Astrocyte (in vitro differentiated cells and primary cell): ENCODE results near the gene MALT1. TPM values are rescaled to one million over a fixed set of nuclear protein-coding genes. Genes with fewer than 3 reads are reported as not detected.

Source experiments
- DNase-seq: peaks from one replicate; pipeline ENCODE4 v3.0.0-alpha.2; 2010; ENCODE audit warnings: low read depth
- FAIRE-seq: peaks from 2 replicates; lab custom pipeline; 2011; peaks lifted over from hg19 to GRCh38; lab: Jason Lieb, UNC
- H2AFZ ChIP-seq: 2 replicates; pipeline ENCODE4 v1.6.0; 2012; ENCODE audit warnings: low read depth, low read length, inconsistent platforms
- H3K27ac ChIP-seq: 2 replicates; pipeline ENCODE4 v1.5.1; 2011; ENCODE audit warnings: low read depth, low read length, inconsistent platforms
- H3K27me3 ChIP-seq: 2 replicates; pipeline ENCODE4 v1.6.0; 2011; ENCODE audit warnings: low read length, inconsistent platforms; ENCODE audit not compliant: insufficient read depth
- H3K36me3 ChIP-seq: 2 replicates; pipeline ENCODE4 v1.5.1; 2011; ENCODE audit warnings: low read length, inconsistent platforms; ENCODE audit not compliant: insufficient read depth
- H3K4me1 ChIP-seq: 2 replicates; pipeline ENCODE4 v1.5.1; 2011; ENCODE audit warnings: low read length, inconsistent platforms; ENCODE audit not compliant: insufficient read depth
- H3K4me2 ChIP-seq: 2 replicates; pipeline ENCODE4 v1.6.0; 2012; ENCODE audit warnings: low read length, inconsistent platforms
- H3K4me3 ChIP-seq: 2 replicates; pipeline ENCODE4 v1.5.1; 2011; ENCODE audit warnings: low read depth, mild to moderate bottlenecking, low read length, inconsistent platforms; ENCODE audit not compliant: insufficient read depth
- H3K79me2 ChIP-seq: 2 replicates; pipeline ENCODE4 v1.6.0; 2012; ENCODE audit warnings: mild to moderate bottlenecking, low read length, inconsistent platforms; ENCODE audit not compliant: insufficient read depth
- H3K9ac ChIP-seq: 2 replicates; pipeline ENCODE4 v1.6.0; 2012; ENCODE audit warnings: mild to moderate bottlenecking, low read length, inconsistent platforms
- H3K9me3 ChIP-seq: 2 replicates; pipeline ENCODE4 v1.5.1; 2012; ENCODE audit warnings: low read depth, mild to moderate bottlenecking, low read length, inconsistent platforms; ENCODE audit not compliant: insufficient read depth
- H4K20me1 ChIP-seq: 2 replicates; pipeline ENCODE4 v1.6.0; 2012; ENCODE audit warnings: low read length, inconsistent platforms; ENCODE audit not compliant: insufficient read depth
- H3K27ac Mint-ChIP-seq: one replicate; pipeline ENCODE4 v1.8.0; 2021; ENCODE audit warnings: mild to moderate bottlenecking, mixed read lengths; ENCODE audit not compliant: unreplicated experiment
- H3K27me3 Mint-ChIP-seq: one replicate; pipeline ENCODE4 v1.8.0; 2021; ENCODE audit warnings: low read depth, mixed read lengths; ENCODE audit not compliant: unreplicated experiment
- H3K36me3 Mint-ChIP-seq: one replicate; pipeline ENCODE4 v1.8.0; 2021; ENCODE audit warnings: low read depth, mixed read lengths; ENCODE audit not compliant: unreplicated experiment
- H3K4me1 Mint-ChIP-seq: one replicate; pipeline ENCODE4 v1.8.0; 2021; ENCODE audit warnings: low read depth, mixed read lengths; ENCODE audit not compliant: unreplicated experiment
- H3K4me3 Mint-ChIP-seq: one replicate; pipeline ENCODE4 v1.8.0; 2021; ENCODE audit warnings: mild to moderate bottlenecking, moderate library complexity, mixed read lengths; ENCODE audit not compliant: unreplicated experiment
- H3K9me3 Mint-ChIP-seq: one replicate; pipeline ENCODE4 v1.8.0; 2021; ENCODE audit warnings: mild to moderate bottlenecking, mixed read lengths; ENCODE audit not compliant: unreplicated experiment
- CTCF ChIP-seq: IDR thresholded peaks from 2 replicates; pipeline ENCODE4 v1.5.1; 2011; ENCODE audit warnings: low read depth, mild to moderate bottlenecking, inconsistent platforms, low read length, moderate library complexity; ENCODE audit not compliant: insufficient read depth
- EZH2 ChIP-seq: IDR thresholded peaks from 2 replicates; pipeline ENCODE4 v1.6.1; 2012; ENCODE audit warnings: mild to moderate bottlenecking, low read length, inconsistent platforms; ENCODE audit not compliant: insufficient read depth
- total RNA-seq: library from RNA; stranded (reverse); gene quantifications from 2 replicates; pipeline ENCODE4 v1.2.1, GENCODE V29; 2021

Gene MALT1
- total RNA-seq, 1 donor from 2014 or later, result 40.3 TPM

GRCh38 chr18:58691256-58691655 is 20.0 kb downstream of the MALT1 start:
- no peak for TF ChIP-seq EZH2
- no peak for TF ChIP-seq CTCF
- Histone ChIP-seq H3K27ac (no peak overlapping the region), H3K4me1 (no peaks in the 10 kb centered on the region), H3K79me2 (peaks cover 80% of the 10 kb centered on the region), H3K4me3 (no peak overlapping the region), H4K20me1 (peaks cover 42% of the 10 kb centered on the region), H3K9ac (no peak overlapping the region), H3K27me3 (no peaks in the 10 kb centered on the region), H3K9me3 (no peaks in the 10 kb centered on the region), H3K36me3 (peaks cover 2% of the 10 kb centered on the region), H3K4me2 (no peak overlapping the region), H2AFZ (no peak overlapping the region)
- Mint-ChIP-seq H3K9me3 (no peaks in the 10 kb centered on the region), H3K4me1 (peaks cover 13% of the 10 kb centered on the region), H3K4me3 (no peak overlapping the region), H3K27ac (no peak overlapping the region), H3K27me3 (no peaks in the 10 kb centered on the region), H3K36me3 (peaks cover 21% of the 10 kb centered on the region)
- FAIRE-seq (no peak), DNase-seq (no peak)

GRCh38 chr18:58692422-58693185 is 21.3 kb downstream of the MALT1 start:
- Histone ChIP-seq H3K4me1 (no peaks in the 10 kb centered on the region), H3K79me2 (peaks cover 72% of the 10 kb centered on the region), H3K4me2 (no peak overlapping the region), H3K4me3 (no peak overlapping the region), H4K20me1 (peaks cover 41% of the 10 kb centered on the region), H2AFZ (no peak overlapping the region), H3K36me3 (peaks cover 5% of the 10 kb centered on the region), H3K9ac (no peak overlapping the region), H3K9me3 (no peaks in the 10 kb centered on the region), H3K27me3 (no peaks in the 10 kb centered on the region), H3K27ac (no peak overlapping the region)
- FAIRE-seq, result no peak
- Mint-ChIP-seq H3K36me3 (peaks cover 21% of the 10 kb centered on the region), H3K27ac (no peak overlapping the region), H3K4me3 (no peak overlapping the region), H3K4me1 (peaks cover 8% of the 10 kb centered on the region), H3K27me3 (no peaks in the 10 kb centered on the region), H3K9me3 (no peaks in the 10 kb centered on the region)
- no peak for TF ChIP-seq CTCF
- no peak for TF ChIP-seq EZH2
- DNase-seq, result no peak

DNA sequence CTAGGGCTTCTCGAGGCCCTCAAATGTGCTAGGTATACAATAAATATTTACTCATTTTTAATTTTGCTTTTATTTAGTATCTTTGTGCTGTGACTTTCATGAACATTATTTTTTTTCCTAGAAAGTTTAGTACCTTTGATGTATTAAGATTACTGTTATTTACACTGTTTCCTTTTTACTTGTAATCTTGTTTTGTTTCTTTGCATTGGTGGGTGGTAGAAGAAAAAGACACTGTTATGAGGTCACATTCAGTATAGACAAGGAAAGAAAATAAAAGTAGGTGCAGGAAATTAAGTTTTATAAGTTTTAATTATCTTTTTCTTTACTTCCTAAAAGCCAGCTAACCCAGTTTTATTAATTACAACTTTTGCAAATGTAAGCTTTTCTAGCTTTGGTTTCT is 23.0 kb downstream of the MALT1 start:
- no peaks in the 10 kb centered on the region for H3K9me3 ChIP-seq
- no peak for TF ChIP-seq EZH2
- Mint-ChIP-seq H3K9me3 (no peaks in the 10 kb centered on the region), H3K27ac (no peak overlapping the region), H3K4me3 (no peak overlapping the region), H3K36me3 (peaks cover 23% of the 10 kb centered on the region), H3K4me1 (peaks cover 2% of the 10 kb centered on the region), H3K27me3 (no peaks in the 10 kb centered on the region)
- peaks cover 38% of the 10 kb centered on the region for H4K20me1 ChIP-seq
- H3K4me1 ChIP-seq, result no peaks in the 10 kb centered on the region
- no peak overlapping the region for H3K27ac ChIP-seq
- H3K4me2 ChIP-seq, result no peak overlapping the region
- FAIRE-seq (no peak), DNase-seq (no peak)
- peaks cover 71% of the 10 kb centered on the region for H3K79me2 ChIP-seq
- no peak overlapping the region for H3K4me3 ChIP-seq
- H3K9ac ChIP-seq, result no peak overlapping the region
- H3K27me3 ChIP-seq, result no peaks in the 10 kb centered on the region
- no peak overlapping the region for H2AFZ ChIP-seq
- peaks cover 5% of the 10 kb centered on the region for H3K36me3 ChIP-seq
